ENCODE data around the gene SMAD4.
"Not testable (repeated sequence)": the region's sequence is repeated elsewhere in the genome, so short reads cannot be mapped to it uniquely, and the experiment has no call there.

The SMAD4 gene

GRCh38 chr18:51029694-51030536, at the start of gene SMAD4:
TSS of gene SMAD4 (plus strand) at chr18:51030213. CDS start at chr18:51047047, 16,834 bp downstream.
- DNase-seq (ENCODE audit: low spot score in 2 of 2) (peak; percentile 96 to 97), ATAC-seq (ENCODE audit: low read depth) (peak; percentile 81)
- H3K36me3 Mint-ChIP-seq, result peaks cover 2% of the 10 kb centered on the region
- peak within 1 kb of the TSS; percentile 92 for H3K4me3 Mint-ChIP-seq
- H3K27ac Mint-ChIP-seq, result peak within 1 kb of the TSS; percentile 96
- no peaks in the 10 kb centered on the region for H3K27me3 Mint-ChIP-seq
- H3K4me1 Mint-ChIP-seq, result peaks cover 21% of the 10 kb centered on the region
- H3K9me3 Mint-ChIP-seq, result no peaks in the 10 kb centered on the region

GRCh38 chr18:50981381-50981780, 48.6 kb upstream of the SMAD4 start:
- Mint-ChIP-seq H3K27me3 (no peaks in the 10 kb centered on the region), H3K4me3 (no peak overlapping the region), H3K9me3 (peaks cover 2% of the 10 kb centered on the region), H3K4me1 (peaks cover 8% of the 10 kb centered on the region), H3K27ac (no peak overlapping the region), H3K36me3 (peaks cover 35% of the 10 kb centered on the region)
- no peak for ATAC-seq (ENCODE audit: low read depth)
- DNase-seq (ENCODE audit: low spot score in 2 of 2), result no peak

GRCh38 chr18:50982086-50982801, 47.8 kb upstream of the SMAD4 start:
- Mint-ChIP-seq H3K27me3 (no peaks in the 10 kb centered on the region), H3K9me3 (peaks cover 2% of the 10 kb centered on the region), H3K27ac (no peak overlapping the region), H3K36me3 (peaks cover 33% of the 10 kb centered on the region), H3K4me3 (no peak overlapping the region), H3K4me1 (peaks cover 8% of the 10 kb centered on the region)
- no peak for ATAC-seq (ENCODE audit: low read depth)
- DNase-seq (ENCODE audit: low spot score in 2 of 2), result no peak

- H3K36me3 Mint-ChIP-seq, result peaks cover 29% of the 10 kb centered on the region
These were observed 47.2 kb upstream of the SMAD4 start for GRCh38 chr18:50982802-50983179.

GRCh38 chr18:50986360-50987087, 43.5 kb upstream of the SMAD4 start:
- DNase-seq (ENCODE audit: low spot score in 2 of 2), result no peak
- H3K4me3 Mint-ChIP-seq, result no peak overlapping the region
- ATAC-seq (ENCODE audit: low read depth), result no peak
- H3K27ac Mint-ChIP-seq, result no peak overlapping the region
- no peaks in the 10 kb centered on the region for H3K9me3 Mint-ChIP-seq
- peaks cover 3% of the 10 kb centered on the region for H3K4me1 Mint-ChIP-seq
- peaks cover 17% of the 10 kb centered on the region for H3K36me3 Mint-ChIP-seq
- H3K27me3 Mint-ChIP-seq, result no peaks in the 10 kb centered on the region

More at GRCh38 chr18:50982802-50983179, 47.2 kb upstream of the SMAD4 start:
- H3K9me3 Mint-ChIP-seq, result peaks cover 2% of the 10 kb centered on the region
- ATAC-seq (ENCODE audit: low read depth) (no peak), DNase-seq (ENCODE audit: low spot score in 2 of 2) (no peak)
- no peaks in the 10 kb centered on the region for H3K27me3 Mint-ChIP-seq
- peaks cover 8% of the 10 kb centered on the region for H3K4me1 Mint-ChIP-seq
- no peak overlapping the region for H3K4me3 Mint-ChIP-seq
- no peak overlapping the region for H3K27ac Mint-ChIP-seq

- peaks cover 2% of the 10 kb centered on the region for H3K4me1 Mint-ChIP-seq
- no peak for ATAC-seq (ENCODE audit: low read depth)
These were observed 42.8 kb upstream of the SMAD4 start for GRCh38 chr18:50987261-50987660.

GRCh38 chr18:50989711-50990110, 40.3 kb upstream of the SMAD4 start:
- DNase-seq (ENCODE audit: low spot score in 2 of 2), result no peak
- no peaks in the 10 kb centered on the region for H3K27me3 Mint-ChIP-seq
- H3K9me3 Mint-ChIP-seq, result no peaks in the 10 kb centered on the region
- H3K4me1 Mint-ChIP-seq, result no peaks in the 10 kb centered on the region
- ATAC-seq (ENCODE audit: low read depth), result no peak
- peaks cover 11% of the 10 kb centered on the region for H3K36me3 Mint-ChIP-seq
- H3K27ac Mint-ChIP-seq, result no peak overlapping the region
- H3K4me3 Mint-ChIP-seq, result no peak overlapping the region

More at GRCh38 chr18:50987261-50987660, 42.8 kb upstream of the SMAD4 start:
- Mint-ChIP-seq H3K4me3 (no peak overlapping the region), H3K36me3 (peaks cover 17% of the 10 kb centered on the region), H3K27ac (no peak overlapping the region), H3K27me3 (no peaks in the 10 kb centered on the region), H3K9me3 (no peaks in the 10 kb centered on the region)
- no peak for DNase-seq (ENCODE audit: low spot score in 2 of 2)

- Mint-ChIP-seq H3K27ac (no peak overlapping the region), H3K36me3 (peaks cover 3% of the 10 kb centered on the region), H3K4me1 (no peaks in the 10 kb centered on the region), H3K9me3 (peaks cover 2% of the 10 kb centered on the region), H3K27me3 (no peaks in the 10 kb centered on the region), H3K4me3 (no peak overlapping the region)
- DNase-seq (ENCODE audit: low spot score in 2 of 2) (no peak), ATAC-seq (ENCODE audit: low read depth) (no peak)
These were observed 37.7 kb upstream of the SMAD4 start for GRCh38 chr18:50992351-50992762.

- no peak overlapping the region for H3K27ac Mint-ChIP-seq
- H3K4me1 Mint-ChIP-seq, result no peaks in the 10 kb centered on the region
- no peak for DNase-seq (ENCODE audit: low spot score in 2 of 2)
- no peak overlapping the region for H3K4me3 Mint-ChIP-seq
- peaks cover 2% of the 10 kb centered on the region for H3K9me3 Mint-ChIP-seq
- H3K27me3 Mint-ChIP-seq, result no peaks in the 10 kb centered on the region
- peaks cover 3% of the 10 kb centered on the region for H3K36me3 Mint-ChIP-seq
- no peak for ATAC-seq (ENCODE audit: low read depth)
These were observed 36.0 kb upstream of the SMAD4 start for GRCh38 chr18:50994031-50994430.

GRCh38 chr18:51003174-51003573, 26.8 kb upstream of the SMAD4 start:
- H3K36me3 Mint-ChIP-seq; H3K27ac Mint-ChIP-seq; ATAC-seq (ENCODE audit: low read depth); H3K9me3 Mint-ChIP-seq; DNase-seq (ENCODE audit: low spot score in 2 of 2); H3K27me3 Mint-ChIP-seq; H3K4me3 Mint-ChIP-seq; H3K4me1 Mint-ChIP-seq: not testable (repeated sequence)

- DNase-seq (ENCODE audit: low spot score in 2 of 2), result no peak
- Mint-ChIP-seq H3K27me3 (no peaks in the 10 kb centered on the region), H3K4me1 (peaks cover 2% of the 10 kb centered on the region), H3K36me3 (peaks cover 6% of the 10 kb centered on the region), H3K27ac (no peak overlapping the region), H3K4me3 (no peak overlapping the region), H3K9me3 (peaks cover 2% of the 10 kb centered on the region)
- no peak for ATAC-seq (ENCODE audit: low read depth)
These were observed 23.8 kb upstream of the SMAD4 start for GRCh38 chr18:51006061-51006818.

- H3K27ac Mint-ChIP-seq, result no peak overlapping the region
These were observed 22.8 kb upstream of the SMAD4 start for GRCh38 chr18:51006948-51007789.

GRCh38 chr18:51007790-51008139, 22.2 kb upstream of the SMAD4 start:
- Mint-ChIP-seq H3K9me3 (no peaks in the 10 kb centered on the region), H3K4me1 (peaks cover 2% of the 10 kb centered on the region), H3K4me3 (no peak overlapping the region), H3K27me3 (no peaks in the 10 kb centered on the region), H3K36me3 (peaks cover 1% of the 10 kb centered on the region), H3K27ac (no peak overlapping the region)
- ATAC-seq (ENCODE audit: low read depth), result no peak
- DNase-seq (ENCODE audit: low spot score in 2 of 2), result no peak

More at GRCh38 chr18:51006948-51007789, 22.8 kb upstream of the SMAD4 start:
- no peak for ATAC-seq (ENCODE audit: low read depth)
- no peaks in the 10 kb centered on the region for H3K9me3 Mint-ChIP-seq
- peaks cover 2% of the 10 kb centered on the region for H3K36me3 Mint-ChIP-seq
- no peaks in the 10 kb centered on the region for H3K27me3 Mint-ChIP-seq
- H3K4me3 Mint-ChIP-seq, result no peak overlapping the region
- no peak for DNase-seq (ENCODE audit: low spot score in 2 of 2)
- H3K4me1 Mint-ChIP-seq, result peaks cover 2% of the 10 kb centered on the region
